ENCODE data around the gene ZNF648.
"Not testable (repeated sequence)": the region's sequence is repeated elsewhere in the genome, so short reads cannot be mapped to it uniquely, and the experiment has no call there.

Gene ZNF648

GRCh38 chr1:182029002-182029378 is 32.5 kb downstream of the ZNF648 start:
- DNase-seq (ENCODE audit: low read depth) = no peak

- DNase-seq (ENCODE audit: low read depth) = no peak
Measured at GRCh38 chr1:182015360-182015759, 46.2 kb downstream of the ZNF648 start.

- DNase-seq (ENCODE audit: low read depth) = not testable (repeated sequence)
Measured at GRCh38 chr1:182010800-182011370, 50.6 kb downstream of the ZNF648 start.

- not testable (repeated sequence) for DNase-seq (ENCODE audit: low read depth)
Measured at GRCh38 chr1:182005398-182005797, 56.1 kb downstream of the ZNF648 start.

- DNase-seq (ENCODE audit: low read depth) = no peak
Measured at GRCh38 chr1:182004601-182005000, 56.9 kb downstream of the ZNF648 start.

Measured in iris pigment epithelial cell (primary cell).